BLaER1 treated with 17β-estradiol and CSF1 and Interleukin-3, amounts not matched to agents 10 nM and 100 nM (cell line): ENCODE data around the gene FTL.
A peak's percentile ranks its signal among the peaks of the same experiment; 100 is the strongest.
"Not testable (repeated sequence)": the region's sequence is repeated elsewhere in the genome, so short reads cannot be mapped to it uniquely, and the experiment has no call there.

ENCODE experiments used
- H3K27ac ChIP-seq, 11 experiments: shearing (Covaris generic); formaldehyde crosslinking; 2 replicates each; pipeline ENCODE4 v1.8.1; 2022
- H3K27me3 ChIP-seq, 11 experiments: shearing (Covaris generic); formaldehyde crosslinking; 2 replicates each; pipeline ENCODE4 v1.8.1; 2022
- H3K36me3 ChIP-seq, 11 experiments: shearing (Covaris generic); formaldehyde crosslinking; 2 replicates each; pipeline ENCODE4 v1.8.1; 2022
- H3K4me1 ChIP-seq, 10 experiments: shearing (Covaris generic); formaldehyde crosslinking; 2 replicates each; pipeline ENCODE4 v1.8.1; 2022
- H3K4me2 ChIP-seq, 11 experiments: shearing (Covaris generic); formaldehyde crosslinking; 2 replicates each; pipeline ENCODE4 v1.8.1; 2022
- H3K4me3 ChIP-seq, 10 experiments: shearing (Covaris generic); formaldehyde crosslinking; 2 replicates each; pipeline ENCODE4 v1.8.1; 2022
- H3K9ac ChIP-seq, 11 experiments: shearing (Covaris generic); formaldehyde crosslinking; 2 replicates each; pipeline ENCODE4 v1.8.1; 2022
- H3K9me3 ChIP-seq, 11 experiments: shearing (Covaris generic); formaldehyde crosslinking; replicated peaks in 1 of 11; 2 replicates each; pipeline ENCODE4 v1.8.1; 2022
- H4K20me1 ChIP-seq, 11 experiments: shearing (Covaris generic); formaldehyde crosslinking; 2 replicates each; pipeline ENCODE4 v1.8.1; 2022
- Cebpa-rat ChIP-seq, 11 experiments: shearing (Covaris generic); IDR thresholded peaks; 2 replicates each; pipeline ENCODE4 v1.8.1; 2022

FTL gene

DNA sequence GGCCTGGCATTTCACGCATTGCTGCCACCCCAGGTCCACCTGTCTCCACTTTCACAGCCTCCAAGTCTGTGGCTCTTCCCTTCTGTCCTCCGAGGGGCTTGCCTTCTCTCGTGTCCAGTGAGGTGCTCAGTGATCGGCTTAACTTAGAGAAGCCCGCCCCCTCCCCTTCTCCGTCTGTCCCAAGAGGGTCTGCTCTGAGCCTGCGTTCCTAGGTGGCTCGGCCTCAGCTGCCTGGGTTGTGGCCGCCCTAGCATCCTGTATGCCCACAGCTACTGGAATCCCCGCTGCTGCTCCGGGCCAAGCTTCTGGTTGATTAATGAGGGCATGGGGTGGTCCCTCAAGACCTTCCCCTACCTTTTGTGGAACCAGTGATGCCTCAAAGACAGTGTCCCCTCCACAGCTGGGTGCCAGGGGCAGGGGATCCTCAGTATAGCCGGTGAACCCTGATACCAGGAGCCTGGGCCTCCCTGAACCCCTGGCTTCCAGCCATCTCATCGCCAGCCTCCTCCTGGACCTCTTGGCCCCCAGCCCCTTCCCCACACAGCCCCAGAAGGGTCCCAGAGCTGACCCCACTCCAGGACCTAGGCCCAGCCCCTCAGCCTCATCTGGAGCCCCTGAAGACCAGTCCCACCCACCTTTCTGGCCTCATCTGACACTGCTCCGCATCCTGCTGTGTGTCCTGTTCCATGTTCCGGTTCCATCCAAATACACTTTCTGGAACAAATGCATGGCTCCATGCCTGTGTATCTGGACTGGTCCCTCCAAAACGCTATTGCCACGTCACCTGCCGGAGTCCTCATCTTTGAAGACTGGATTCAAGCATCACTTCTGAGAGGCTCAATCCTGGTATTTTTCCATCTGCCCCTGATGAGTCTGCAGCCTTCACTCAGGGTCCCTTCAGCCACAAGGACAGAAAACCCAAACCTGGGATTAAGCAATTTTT lies 42.3 kb upstream of the FTL start:
- Histone ChIP-seq H4K20me1 (peaks cover 0 to 17% (median 0%) of the 10 kb centered on the region in 11 experiments; a peak in 4 of 22 replicates), H3K27ac (no peak overlapping the region), H3K36me3 (peaks cover 38 to 63% (median 56%) of the 10 kb centered on the region in 11 experiments), H3K27me3 (no peaks in the 10 kb centered on the region), H3K4me2 (no peak overlapping the region), H3K4me3 (no peak overlapping the region), H3K9me3 (no peaks in the 10 kb centered on the region), H3K9ac (no peak overlapping the region), H3K4me1 (peaks cover 7 to 24% (median 9%) of the 10 kb centered on the region in 10 experiments)
- no peak for TF ChIP-seq Cebpa-rat (IDR thresholded peaks at IDR 0.05)

DNA sequence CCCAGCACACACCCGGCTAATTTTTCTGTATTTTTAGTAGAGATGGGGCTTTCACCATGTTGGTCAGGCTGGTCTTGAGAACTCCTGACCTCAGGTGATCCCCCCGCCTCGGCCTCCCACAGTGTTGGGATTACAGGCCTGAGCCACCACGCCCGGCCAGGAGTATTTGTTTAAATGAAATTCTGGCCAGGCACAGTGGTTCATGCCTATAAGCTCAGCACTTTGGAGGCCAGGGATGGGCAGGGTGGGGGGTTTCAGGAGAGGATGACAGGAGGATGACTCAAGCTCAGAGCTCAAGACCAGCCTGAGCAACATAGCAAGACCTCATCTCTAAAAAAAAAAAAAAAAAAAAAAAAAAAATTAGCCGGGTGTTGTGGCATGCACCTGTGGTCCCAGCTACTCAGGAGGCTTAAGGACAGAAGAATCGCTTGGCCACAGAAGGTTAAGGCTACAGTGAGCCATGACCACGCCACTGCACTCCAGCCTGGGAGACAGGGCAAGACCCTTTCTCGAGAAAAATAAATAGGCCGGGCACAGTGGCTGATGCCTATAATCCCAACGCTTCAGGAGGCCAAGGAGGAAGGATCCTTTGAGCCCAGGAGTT lies 39.8 kb upstream of the FTL start:
- peaks cover 15 to 38% (median 35%) of the 10 kb centered on the region in 11 experiments for H3K36me3 ChIP-seq
- no peak overlapping the region for H3K27ac ChIP-seq
- H3K27me3 ChIP-seq: no peaks in the 10 kb centered on the region
- no peaks in the 10 kb centered on the region for H3K9me3 ChIP-seq
- H3K4me3 ChIP-seq: no peak overlapping the region
- no peak for TF ChIP-seq Cebpa-rat (IDR thresholded peaks at IDR 0.05)
- peaks cover 0 to 9% (median 0%) of the 10 kb centered on the region in 11 experiments; a peak in 4 of 22 replicates for H4K20me1 ChIP-seq
- H3K9ac ChIP-seq: no peak overlapping the region
- H3K4me2 ChIP-seq: no peak overlapping the region
- peaks cover 0 to 26% (median 0%) of the 10 kb centered on the region in 10 experiments; a peak in 6 of 20 replicates for H3K4me1 ChIP-seq

- not testable (repeated sequence) for H3K9me3 ChIP-seq, H3K27me3 ChIP-seq, H3K4me2 ChIP-seq, H3K9ac ChIP-seq, H3K4me3 ChIP-seq, H4K20me1 ChIP-seq, H3K27ac ChIP-seq
- Histone ChIP-seq H3K4me1 (peaks cover 0 to 26% (median 0%) of the 10 kb centered on the region in 10 experiments; a peak in 6 of 20 replicates), H3K36me3 (peaks cover 10 to 33% (median 29%) of the 10 kb centered on the region in 11 experiments)
Measured at GRCh38 chr19:48925890-48926289, 39.2 kb upstream of the FTL start.

DNA sequence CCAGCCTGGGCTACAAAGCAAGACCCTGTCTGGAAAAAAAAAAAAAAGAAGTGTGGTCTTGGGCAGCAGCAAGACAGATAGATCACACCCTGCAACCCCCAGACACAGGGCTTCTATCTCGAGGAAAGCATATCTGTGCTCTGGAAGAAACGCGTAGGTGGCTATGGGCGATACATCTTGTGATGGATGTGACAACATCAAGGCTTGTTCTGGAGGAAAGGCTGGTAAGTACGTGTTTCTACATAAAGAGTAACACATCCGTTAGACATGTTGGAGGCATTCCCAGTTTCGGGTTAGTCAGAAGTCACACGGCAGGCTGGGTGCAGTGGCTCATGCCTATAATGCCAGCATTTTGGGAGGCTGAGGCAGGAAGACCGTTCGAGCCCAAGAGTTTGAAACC lies 38.2 kb upstream of the FTL start:
- Histone ChIP-seq H3K4me2 (peak overlapping the region in 3 of 11 experiments; percentile 29 to 49 (median 29); a peak in 3 of 22 replicates), H3K9ac (no peak overlapping the region), H3K27ac (peak overlapping the region in 1 of 11 experiments; percentile 13; a peak in 1 of 22 replicates)

GRCh38 chr19:48927692-48928091 lies 37.4 kb upstream of the FTL start:
- not testable (repeated sequence) for H3K9me3 ChIP-seq, H3K27me3 ChIP-seq, H3K4me3 ChIP-seq, H4K20me1 ChIP-seq, H3K9ac ChIP-seq
- H3K36me3 ChIP-seq: peaks cover 0 to 16% (median 13%) of the 10 kb centered on the region in 11 experiments; a peak in 20 of 22 replicates
- H3K27ac ChIP-seq: 0 out of 22 replicates have a peak overlapping the region, but pooled peaks of 1 of the 11 experiments have one; percentile 0
- peaks cover 0 to 26% (median under 1%) of the 10 kb centered on the region in 10 experiments; a peak in 8 of 20 replicates for H3K4me1 ChIP-seq
- peak overlapping the region in 1 of 11 experiments; percentile 32; a peak in 1 of 22 replicates for H3K4me2 ChIP-seq

More for the DNA sequence above, 38.2 kb upstream of the FTL start:
- Histone ChIP-seq H3K27me3 (0 out of 22 replicates have a peak, but pooled peaks cover 0 to 2% (median 0%) of the 10 kb centered on the region in 11 experiments), H3K36me3 (peaks cover 0 to 23% (median 19%) of the 10 kb centered on the region in 11 experiments; a peak in 21 of 22 replicates), H3K4me3 (no peak overlapping the region), H3K4me1 (peaks cover 0 to 26% (median 0%) of the 10 kb centered on the region in 10 experiments; a peak in 6 of 20 replicates), H3K9me3 (no peaks in the 10 kb centered on the region), H4K20me1 (no peaks in the 10 kb centered on the region; a peak in 2 of 22 replicates)
- TF ChIP-seq Cebpa-rat (IDR thresholded peaks at IDR 0.05): no peak

DNA sequence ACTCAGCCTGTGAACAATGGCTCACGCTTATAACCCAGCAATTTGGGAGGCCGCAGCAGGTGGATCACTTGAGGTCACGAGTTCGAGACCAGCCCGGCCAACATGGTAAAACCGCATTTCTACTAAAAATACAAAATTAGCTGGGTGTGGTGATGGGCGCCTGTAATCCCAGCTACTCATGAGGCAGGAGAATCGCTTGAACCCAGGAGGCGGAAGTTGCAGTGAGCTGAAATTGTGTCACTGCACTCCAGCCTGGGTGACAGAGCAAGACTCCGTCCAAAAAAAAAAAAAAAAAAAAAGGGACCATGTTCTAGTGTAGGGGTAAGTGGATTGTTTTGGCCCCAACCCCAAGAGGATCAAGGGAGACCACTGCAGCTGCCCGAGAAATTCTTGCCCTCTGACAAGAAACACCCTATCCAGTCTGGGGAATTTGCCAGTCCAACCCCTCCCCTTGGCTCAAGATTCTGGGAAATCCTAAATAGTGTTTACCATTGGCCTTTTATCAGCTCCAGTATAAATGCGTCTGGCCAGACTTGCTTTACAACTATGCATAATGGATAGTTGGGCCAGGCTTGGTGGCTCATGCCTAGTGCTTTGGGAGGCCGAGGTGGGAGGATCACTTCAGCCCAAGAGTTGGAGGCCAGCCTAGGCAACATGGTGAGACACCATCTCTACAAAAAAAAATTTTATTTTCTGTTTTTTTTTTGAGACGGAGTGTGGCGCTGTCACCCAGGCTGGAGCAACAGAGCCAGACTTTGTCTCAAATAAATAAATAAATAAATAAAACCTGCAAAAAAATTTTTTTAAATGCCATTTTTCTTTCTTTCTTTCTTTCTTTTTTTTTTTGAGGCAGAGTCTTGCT lies 36.7 kb upstream of the FTL start:
- Histone ChIP-seq H3K4me2 (peak overlapping the region in 1 of 11 experiments; percentile 32; a peak in 1 of 22 replicates), H3K4me3 (no peak overlapping the region), H3K4me1 (peaks cover 6 to 31% (median 7%) of the 10 kb centered on the region in 10 experiments; a peak in 17 of 20 replicates), H3K36me3 (peaks cover 0 to 9% (median 6%) of the 10 kb centered on the region in 11 experiments; a peak in 16 of 22 replicates), H3K9ac (no peak overlapping the region), H3K27me3 (peaks cover 10 to 16% (median 13%) of the 10 kb centered on the region in 11 experiments), H4K20me1 (no peaks in the 10 kb centered on the region; a peak in 1 of 22 replicates), H3K27ac (no peak overlapping the region), H3K9me3 (no peaks in the 10 kb centered on the region)
- no peak for TF ChIP-seq Cebpa-rat (IDR thresholded peaks at IDR 0.05)

GRCh38 chr19:48933382-48933932 lies 31.7 kb upstream of the FTL start, which contains the start of gene DHDH:
TSS of gene DHDH (plus strand) at chr19:48933699. CDS start at chr19:48933722, 23 bp downstream.
- H3K9ac ChIP-seq: peak within 1 kb of the TSS; percentile 26 to 66 (median 55); a peak in 20 of 22 replicates
- H3K4me3 ChIP-seq: peak within 1 kb of the TSS; percentile 45 to 70 (median 58)
- peaks cover 12 to 27% (median 22%) of the 10 kb centered on the region in 11 experiments for H3K27me3 ChIP-seq
- no peaks in the 10 kb centered on the region for H4K20me1 ChIP-seq
- H3K9me3 ChIP-seq: peaks cover 0 to 10% (median 0%) of the 10 kb centered on the region in 11 experiments; a peak in 5 of 22 replicates
- no peak within 1 kb of the TSS for H3K27ac ChIP-seq
- H3K36me3 ChIP-seq: no peaks in the 10 kb centered on the region
- peak within 1 kb of the TSS; percentile 82 to 94 (median 91) for H3K4me2 ChIP-seq
- H3K4me1 ChIP-seq: peaks cover 6 to 21% (median 16%) of the 10 kb centered on the region in 10 experiments; a peak in 18 of 20 replicates
- TF ChIP-seq Cebpa-rat (IDR thresholded peaks at IDR 0.05): no peak

DNA sequence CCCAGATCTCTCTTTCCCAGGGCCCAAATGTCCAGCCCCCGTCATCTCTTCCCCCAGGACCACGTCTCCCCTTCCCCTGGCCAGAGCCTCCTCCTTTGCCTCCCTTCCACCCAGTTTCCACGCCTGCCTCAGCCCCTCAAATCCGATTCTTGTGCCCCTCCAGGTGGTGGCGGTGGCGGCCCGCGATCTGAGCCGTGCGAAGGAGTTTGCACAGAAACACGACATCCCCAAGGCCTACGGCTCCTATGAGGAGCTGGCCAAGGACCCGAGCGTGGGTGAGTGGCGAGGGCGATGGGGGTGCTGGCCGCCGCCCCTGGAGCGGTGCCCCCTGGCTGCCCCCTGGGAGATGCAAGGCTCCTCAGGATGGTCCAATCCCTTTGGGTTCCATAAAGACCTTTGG lies 30.3 kb upstream of the FTL start:
- Histone ChIP-seq H3K9me3 (peaks cover 0 to 11% (median 0%) of the 10 kb centered on the region in 11 experiments; a peak in 6 of 22 replicates), H3K4me3 (no peak overlapping the region), H3K27ac (no peak overlapping the region), H3K36me3 (no peaks in the 10 kb centered on the region), H4K20me1 (no peaks in the 10 kb centered on the region), H3K4me1 (peaks cover 6 to 28% (median 16%) of the 10 kb centered on the region in 10 experiments; a peak in 18 of 20 replicates), H3K4me2 (no peak overlapping the region), H3K27me3 (peaks cover 12 to 27% (median 22%) of the 10 kb centered on the region in 11 experiments), H3K9ac (no peak overlapping the region)
- TF ChIP-seq Cebpa-rat (IDR thresholded peaks at IDR 0.05): no peak
